Retina (tissue), 1 donor: ENCODE measurements around the gene POLR2F.

ENCODE experiments used
- DNase-seq: peaks from one replicate; pipeline ENCODE4 v3.0.0-alpha.2; 2016

The POLR2F gene

GRCh38 chr22:37982938-37983859 is 29.7 kb downstream of the POLR2F start:
- DNase-seq = no peak

- DNase-seq = no peak
These were observed 30.6 kb downstream of the POLR2F start, which contains the start of gene SOX10 for GRCh38 chr22:37983860-37984791. SOX10 (minus strand) TSS chr22:37984555; CDS start chr22:37983784, 771 bp downstream.

- DNase-seq = no peak
These were observed 31.6 kb downstream of the POLR2F start for GRCh38 chr22:37985050-37985585.

- DNase-seq = no peak
These were observed 32.3 kb downstream of the POLR2F start for GRCh38 chr22:37985751-37986281.

- DNase-seq = no peak
These were observed 32.9 kb downstream of the POLR2F start for GRCh38 chr22:37986371-37986770.

- DNase-seq = no peak
These were observed 35.9 kb downstream of the POLR2F start for GRCh38 chr22:37989146-37990045.

GRCh38 chr22:37990301-37990700 is 36.8 kb downstream of the POLR2F start:
- no peak for DNase-seq

- no peak for DNase-seq
These were observed 37.4 kb downstream of the POLR2F start for GRCh38 chr22:37990862-37991261.

- DNase-seq = no peak
These were observed 38.4 kb downstream of the POLR2F start for GRCh38 chr22:37991731-37992442.

GRCh38 chr22:37994049-37994448 is 40.5 kb downstream of the POLR2F start:
- no peak for DNase-seq

- no peak for DNase-seq
These were observed 41.5 kb downstream of the POLR2F start for GRCh38 chr22:37994982-37995381.

- no peak for DNase-seq
These were observed 42.0 kb downstream of the POLR2F start for GRCh38 chr22:37995460-37995859.

GRCh38 chr22:37996079-37996478 is 42.6 kb downstream of the POLR2F start:
- DNase-seq = no peak

GRCh38 chr22:37996515-37997246 is 43.2 kb downstream of the POLR2F start:
- no peak for DNase-seq

- DNase-seq = peak; percentile 20
These were observed 45.0 kb downstream of the POLR2F start for GRCh38 chr22:37998543-37998942.

- DNase-seq = no peak
These were observed 45.7 kb downstream of the POLR2F start for GRCh38 chr22:37999236-37999635.

- no peak for DNase-seq
These were observed 46.3 kb downstream of the POLR2F start for GRCh38 chr22:37999640-38000272.

- no peak for DNase-seq
These were observed 52.4 kb downstream of the POLR2F start for GRCh38 chr22:38005943-38006342.

- no peak for DNase-seq
These were observed 53.4 kb downstream of the POLR2F start for GRCh38 chr22:38006906-38007305.
